Lower leg skin (tissue), 3 donors: ENCODE measurements around the gene RNF14.

ENCODE experiments used
- CTCF ChIP-seq, 3 donors: fragments of 450-650 bp; IDR thresholded peaks; one replicate each; pipeline ENCODE4 v1.5.1; 2016; ENCODE audit warnings: antibody characterized with exemption in 3 of 3, mild to moderate bottlenecking in 3 of 3, moderate library complexity in 2 of 3
- POLR2A ChIP-seq, 2 donors: fragments of 450-650 bp; IDR thresholded peaks; one replicate each; pipeline ENCODE4 v1.6.1; 2016 to 2017; ENCODE audit warnings: antibody characterized with exemption in 2 of 2, mild to moderate bottlenecking in 1 of 2, moderate library complexity in 1 of 2

GRCh38 chr5:142036918-142037317 lies 68.0 kb downstream of the RNF14 start:
- TF ChIP-seq CTCF (IDR thresholded peaks at IDR 0.05), result no peak
- TF ChIP-seq POLR2A (IDR thresholded peaks at IDR 0.05), result no peak
